Stimulated activated CD8-positive, alpha-beta memory T cell treated with anti-CD3 and anti-CD28 coated beads, Interleukin-7, amount 100 ng/mL, for 48 hours (primary cell): ENCODE results near the gene P4HA3.

Source experiments
- DNase-seq, 2 donors: peaks; one replicate each; pipeline ENCODE4 v3.0.0-alpha.2; 2020; ENCODE audit warnings: low read depth in 1 of 2; ENCODE audit errors: extremely low read depth in 1 of 2

Gene P4HA3

DNA sequence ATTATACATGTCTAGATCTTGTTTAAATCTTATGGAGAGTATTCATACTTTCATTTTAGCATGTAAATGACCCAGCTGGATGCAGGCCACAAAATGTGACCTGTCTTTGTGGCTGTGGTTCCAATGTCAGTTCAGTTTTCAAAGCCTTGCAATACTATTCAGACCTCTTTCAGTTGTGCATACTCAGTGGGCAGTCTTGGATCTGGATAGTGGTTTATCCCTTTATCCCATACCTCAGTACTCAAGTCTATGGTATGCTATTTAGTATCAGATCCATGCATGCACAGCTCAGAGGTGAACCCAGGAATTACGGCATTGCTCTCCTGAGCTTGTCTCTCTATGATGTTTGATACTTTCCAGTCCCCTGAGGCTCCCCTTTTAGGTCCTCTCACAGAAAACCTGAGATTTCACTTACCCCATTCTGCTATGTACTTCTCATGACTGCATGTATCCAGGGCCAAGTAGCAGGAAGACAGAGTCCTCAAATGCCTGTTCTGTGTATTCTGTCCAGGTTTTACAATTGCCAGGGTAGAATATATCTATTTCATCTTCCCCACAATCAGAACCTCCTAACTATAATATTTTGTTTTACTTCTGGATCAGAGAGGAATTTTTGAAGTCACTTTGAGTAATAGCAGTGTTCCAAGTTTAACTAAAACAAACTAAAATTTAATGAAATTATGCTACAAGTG is 6.9 kb upstream of the P4HA3 start:
- DNase-seq = no peak

DNA sequence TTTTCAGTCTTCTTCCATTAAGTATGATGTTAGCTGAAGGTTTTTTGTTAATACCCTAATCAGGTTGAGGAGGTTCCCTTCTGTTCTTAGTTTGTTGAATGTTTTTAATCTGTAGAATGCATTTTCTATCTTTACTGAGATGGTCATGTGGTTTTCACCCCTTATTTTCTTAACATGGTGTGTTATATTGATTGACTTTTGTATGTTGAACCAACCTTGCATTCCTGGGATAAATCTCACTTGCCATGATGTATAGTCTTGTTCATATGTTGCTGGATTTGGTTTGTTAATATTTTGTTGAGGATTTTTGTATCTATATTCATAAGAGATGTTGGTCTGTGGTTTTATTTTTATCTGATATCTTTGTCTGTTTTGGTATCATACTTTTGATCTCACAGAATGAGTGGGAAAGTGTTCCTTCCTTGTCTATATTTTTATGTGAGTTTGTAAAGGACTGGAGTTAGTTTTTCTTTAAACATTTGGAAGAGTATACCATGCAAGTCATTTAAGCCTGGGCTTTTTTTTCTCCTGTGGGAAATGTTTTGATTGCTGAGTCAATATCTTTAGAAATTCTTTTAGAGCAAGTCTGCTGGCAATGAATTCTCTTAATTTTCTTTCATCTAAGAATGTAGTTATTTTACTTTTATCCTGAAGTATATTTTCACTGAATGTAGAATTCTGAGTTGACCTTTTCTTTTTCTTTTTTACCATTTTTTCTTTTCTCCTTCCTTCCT is 5.5 kb upstream of the P4HA3 start:
- no peak for DNase-seq

DNA sequence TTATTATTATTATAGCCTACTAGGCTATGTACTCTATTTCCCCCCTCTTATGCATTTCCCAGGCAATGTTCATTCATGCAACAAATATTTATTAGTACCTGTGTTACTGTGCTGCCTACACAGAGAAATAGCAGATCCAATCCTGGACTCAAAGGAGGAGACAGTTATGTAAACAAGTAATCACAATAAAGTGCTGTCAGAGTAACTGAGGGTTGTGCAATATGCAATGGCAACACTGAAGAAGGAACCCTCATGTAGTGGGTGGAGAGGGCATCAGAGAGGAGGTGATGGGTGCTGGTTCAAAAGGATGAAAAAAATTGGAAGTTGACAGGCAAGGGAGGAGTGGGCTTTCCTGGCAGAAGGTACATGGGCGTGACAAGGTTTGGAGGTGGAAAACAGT is 886 bp upstream of the P4HA3 start:
- no peak for DNase-seq

DNA sequence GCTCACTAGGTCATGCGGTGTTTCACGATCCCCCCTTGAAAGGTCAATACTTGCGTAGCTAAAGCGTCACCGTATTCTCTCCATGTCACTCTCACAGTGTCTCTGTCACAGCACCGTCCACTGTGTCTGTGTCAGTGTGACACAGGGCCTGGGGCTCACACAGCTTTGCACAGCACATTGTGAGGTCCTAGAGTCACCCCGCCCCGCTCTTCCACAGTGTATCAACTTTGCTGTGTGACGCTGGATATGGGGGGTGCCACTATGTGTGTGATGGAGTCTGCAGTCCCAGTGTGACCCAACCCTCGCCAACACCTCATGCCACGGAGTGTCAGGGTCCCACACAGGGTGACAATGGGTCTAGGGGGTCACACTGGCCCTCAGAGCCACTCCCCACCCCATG is 583 bp downstream of the P4HA3 start:
- no peak for DNase-seq

DNA sequence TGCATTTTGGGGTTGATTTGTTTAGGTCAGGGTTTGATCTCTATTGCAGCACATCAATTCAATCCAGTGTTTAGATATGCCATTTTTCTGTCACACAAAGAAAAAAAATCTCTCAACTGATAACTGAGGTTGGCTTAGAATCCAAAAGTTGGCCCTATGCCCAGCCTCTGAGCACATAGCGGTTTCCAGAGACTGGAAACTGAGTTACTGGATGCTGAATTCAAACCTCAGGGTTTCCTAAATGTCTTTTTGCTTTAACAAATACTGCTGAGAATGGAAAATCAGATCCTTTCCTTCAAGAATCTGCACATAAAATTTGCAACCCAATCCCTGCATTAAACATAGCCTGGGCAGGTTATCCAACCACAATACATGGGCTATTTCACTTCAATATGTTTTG is 4.0 kb downstream of the P4HA3 start:
- no peak for DNase-seq

DNA sequence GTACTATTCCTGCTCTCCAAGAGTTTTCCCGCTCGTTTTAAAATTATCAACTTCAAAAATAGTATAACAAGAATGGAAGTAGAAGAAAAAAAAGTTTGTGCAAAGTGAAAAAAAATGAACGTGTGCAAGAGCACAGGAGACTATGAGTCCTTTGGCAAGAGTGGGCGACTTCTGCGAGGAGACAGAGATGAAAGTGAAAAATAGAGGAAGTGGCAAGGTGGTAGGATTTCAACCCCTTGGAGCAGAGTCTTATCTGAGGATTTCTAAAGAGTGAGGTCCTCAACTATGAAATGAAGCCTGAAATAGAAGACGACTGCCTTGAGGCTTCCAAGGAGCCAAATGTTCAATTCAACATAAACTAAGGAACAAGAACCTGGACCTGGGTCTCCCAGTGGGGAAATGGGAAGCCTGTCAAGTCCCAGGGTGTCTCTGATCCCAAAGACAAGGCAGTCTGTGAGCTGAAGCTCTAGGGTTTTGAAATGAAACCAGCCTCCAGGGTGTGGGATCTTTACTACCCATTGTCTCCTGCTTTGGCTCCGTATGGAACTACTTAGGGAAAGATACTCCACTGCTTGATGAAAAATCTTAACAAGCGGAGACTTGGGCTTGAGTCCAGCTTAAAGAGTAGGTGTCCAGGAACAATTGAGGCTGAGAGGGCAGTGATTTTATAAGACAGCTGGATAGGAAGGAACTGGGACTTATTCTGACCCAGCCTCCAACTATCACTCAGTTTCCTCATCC is 4.8 kb downstream of the P4HA3 start:
- DNase-seq = no peak

DNA sequence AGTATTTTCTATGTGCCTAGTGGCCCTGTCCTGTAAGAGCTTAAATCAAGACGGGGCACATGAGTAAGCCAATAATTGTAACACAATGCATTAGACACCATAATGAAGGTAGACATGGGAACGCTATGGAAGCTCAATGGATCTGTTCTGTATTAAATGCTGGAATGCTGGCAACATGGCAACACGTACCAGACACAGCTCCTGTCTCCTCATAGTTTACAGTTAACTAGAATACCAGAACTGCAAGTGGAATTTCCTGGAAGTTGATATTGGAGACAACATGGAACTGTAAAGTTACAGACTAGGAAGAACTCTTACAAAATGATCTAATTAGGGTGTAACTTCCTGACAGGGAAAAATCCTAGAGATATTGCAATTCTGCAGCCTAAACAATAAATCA is 12.4 kb downstream of the P4HA3 start:
- no peak for DNase-seq

DNA sequence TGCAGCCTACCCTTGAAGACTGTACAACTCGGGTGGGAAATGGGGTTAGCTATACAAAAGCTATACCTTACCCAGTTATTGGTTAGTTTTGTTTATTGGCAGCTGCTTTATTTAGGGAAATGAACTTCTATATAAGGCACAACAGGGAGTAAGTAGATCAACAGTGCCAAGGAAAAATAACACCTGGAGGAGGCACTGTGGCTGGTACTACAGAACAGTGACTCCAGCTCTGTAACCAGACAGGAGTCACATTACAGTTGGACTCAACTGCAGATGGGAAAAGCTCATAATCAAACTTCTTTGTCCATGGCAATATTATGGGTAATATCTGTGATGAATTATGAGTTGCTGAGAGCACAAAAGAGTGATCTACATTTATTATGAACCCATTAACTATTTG is 14.0 kb downstream of the P4HA3 start:
- DNase-seq = no peak

DNA sequence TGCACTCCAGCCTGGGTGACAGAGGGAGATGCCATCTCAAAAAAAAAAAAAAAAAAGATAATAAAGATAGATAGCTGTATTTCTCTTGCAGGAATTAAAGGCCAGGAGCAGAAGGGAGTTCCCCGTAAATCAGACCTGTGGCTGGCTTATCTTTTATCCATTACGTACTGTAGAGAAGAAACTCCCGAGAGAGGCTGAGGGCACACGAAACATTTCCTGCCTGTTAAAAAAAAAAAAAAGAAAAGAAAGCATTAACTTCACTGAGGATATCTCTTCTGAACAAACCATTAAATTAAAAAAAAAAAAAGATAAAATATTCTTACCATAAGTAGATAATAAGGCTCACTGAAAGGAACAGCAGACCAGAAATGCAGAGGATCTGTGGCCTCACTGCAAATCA is 22.5 kb downstream of the P4HA3 start:
- DNase-seq = no peak

DNA sequence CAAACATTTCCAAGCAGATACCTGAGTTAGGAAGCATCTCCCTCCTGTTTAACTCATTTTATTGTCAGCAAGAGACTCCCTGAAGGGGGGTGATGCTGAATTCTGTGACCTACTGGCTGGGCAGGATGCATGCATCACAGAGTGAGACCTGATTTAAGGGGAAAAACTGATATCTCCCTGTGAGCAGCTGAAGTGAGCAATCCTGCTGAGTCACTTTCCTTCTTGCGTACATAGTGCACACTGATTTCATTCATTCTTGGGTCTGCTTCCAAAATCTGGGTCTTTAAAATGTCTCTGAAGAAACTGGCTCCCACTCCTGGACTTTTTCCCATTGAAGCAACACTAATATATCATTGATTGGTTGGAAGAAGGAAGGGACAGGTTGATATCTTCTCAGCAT is 23.3 kb downstream of the P4HA3 start:
- no peak for DNase-seq

DNA sequence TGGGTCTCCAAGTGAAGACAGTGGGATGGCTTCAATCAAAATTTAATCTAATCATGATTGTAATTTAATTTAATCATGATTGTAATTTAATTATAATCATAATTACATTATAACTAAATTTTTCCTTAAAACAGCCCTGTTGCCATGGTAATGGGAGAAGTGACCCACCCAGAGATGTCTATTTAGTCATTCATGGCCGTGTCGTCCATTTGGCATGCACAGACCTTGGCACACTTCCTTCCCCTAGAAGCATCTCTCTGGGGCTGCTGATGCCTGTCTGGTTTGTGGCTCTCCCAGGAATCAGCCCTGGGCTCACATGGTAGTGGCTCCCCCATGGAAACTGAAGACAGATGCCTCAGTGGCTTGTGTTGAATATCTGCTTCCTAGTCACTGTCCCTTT is 27.0 kb downstream of the P4HA3 start:
- DNase-seq = no peak

DNA sequence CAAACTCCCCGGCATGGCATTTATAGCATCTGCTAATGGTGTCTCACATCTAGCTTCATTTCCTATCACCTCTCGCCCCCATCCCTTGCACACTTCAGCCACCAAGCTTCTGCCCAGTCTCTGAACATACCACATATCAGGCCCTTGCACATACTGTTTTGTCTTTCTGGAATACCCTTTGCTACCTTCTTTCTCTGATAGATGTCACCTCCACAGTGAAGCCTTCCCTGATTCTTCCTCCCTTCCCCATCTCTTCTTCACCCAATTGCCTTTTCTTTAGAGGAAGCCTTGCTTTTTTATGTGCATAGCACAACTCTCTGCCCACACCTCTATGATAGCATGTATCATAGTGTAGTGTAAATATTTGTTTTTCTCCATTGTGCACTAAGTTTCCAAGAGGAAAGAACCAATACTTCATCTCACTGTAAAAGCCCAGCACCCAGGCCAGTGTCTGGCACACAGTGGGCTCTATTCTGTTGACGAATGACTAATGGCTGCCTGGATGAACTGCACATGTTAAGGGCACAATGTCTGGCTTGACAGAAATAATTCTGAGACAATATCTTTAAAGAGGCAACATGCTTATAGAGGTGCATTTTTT is 27.8 kb downstream of the P4HA3 start:
- no peak for DNase-seq

DNA sequence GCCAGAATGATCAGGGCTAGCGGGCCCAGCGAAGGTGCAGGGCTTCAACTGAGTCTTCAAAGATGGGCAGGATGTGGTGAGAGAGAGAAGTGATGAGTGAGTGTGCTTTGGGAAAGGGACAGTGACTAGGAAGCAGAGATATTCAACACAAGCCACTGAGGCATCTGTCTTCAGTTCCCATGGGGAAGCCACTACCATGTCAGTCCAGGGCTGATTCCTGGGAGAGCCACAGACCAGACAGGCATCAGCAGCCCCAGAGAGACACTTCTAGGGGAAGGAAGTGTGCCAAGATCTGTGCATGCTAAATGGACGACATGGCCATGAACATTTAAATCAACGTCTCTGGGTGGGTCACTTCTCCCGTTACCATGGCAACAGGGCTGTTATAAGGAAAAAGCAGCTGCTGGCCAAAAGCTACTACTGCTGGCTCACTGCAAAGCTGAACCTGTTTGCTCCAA is 28.5 kb downstream of the P4HA3 start:
- no peak for DNase-seq

DNA sequence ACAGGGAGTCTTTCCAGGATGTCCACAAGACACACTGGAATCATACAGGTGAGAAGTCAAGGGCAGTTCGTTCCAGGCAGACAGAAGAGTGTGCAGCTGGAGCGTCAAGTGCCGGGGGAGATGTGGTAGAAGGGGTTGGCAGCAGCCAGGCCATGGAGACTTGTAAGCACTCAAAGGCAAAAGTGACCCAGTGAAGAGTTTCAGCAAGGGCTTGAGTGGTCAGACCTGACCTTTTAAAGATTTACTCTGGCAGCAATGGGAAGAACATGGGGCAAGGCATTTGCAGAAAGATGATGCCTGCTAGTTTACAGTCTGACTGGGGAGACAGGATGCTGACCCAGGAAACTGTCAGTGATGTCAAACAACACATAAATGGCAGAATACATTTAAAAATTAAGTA is 29.0 kb downstream of the P4HA3 start:
- DNase-seq = no peak

DNA sequence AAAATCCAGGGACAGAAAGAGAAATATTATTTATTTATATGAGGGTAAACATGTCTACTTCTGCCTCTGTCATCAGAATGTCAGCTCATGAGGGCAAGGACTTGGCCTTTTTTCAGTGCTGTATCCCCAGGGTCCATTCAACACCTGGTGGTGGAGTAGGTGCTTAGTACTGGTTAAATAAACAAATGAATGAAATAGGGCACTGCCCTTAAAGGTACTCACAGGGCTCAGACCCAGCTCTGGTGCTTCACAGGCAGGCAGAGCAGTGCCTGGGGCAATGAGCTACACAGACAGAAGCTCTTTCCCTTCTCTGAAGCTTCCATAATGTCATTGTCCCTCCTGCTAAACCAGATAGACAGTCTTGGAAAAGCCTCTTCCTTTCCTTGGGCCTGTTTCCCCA is 30.9 kb downstream of the P4HA3 start:
- no peak for DNase-seq

DNA sequence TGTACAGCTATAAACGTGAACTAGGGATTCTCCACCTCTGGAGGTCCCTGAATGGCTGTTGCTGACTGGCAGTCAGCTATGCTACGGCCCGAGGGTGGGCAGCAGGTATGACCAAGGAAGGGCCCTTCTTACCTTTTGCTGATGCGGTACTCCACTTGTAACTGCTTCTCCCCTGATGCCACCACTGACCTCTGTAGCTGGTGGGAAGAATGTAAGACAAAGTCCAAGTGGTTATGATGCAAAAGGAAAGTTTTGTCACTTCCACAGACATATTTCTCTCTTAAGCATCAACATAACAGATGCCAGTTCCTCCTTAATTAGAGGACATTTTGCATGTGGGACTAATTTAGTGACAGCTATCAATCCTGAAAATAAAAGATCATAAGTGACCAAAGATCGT is 32.2 kb downstream of the P4HA3 start:
- no peak for DNase-seq

DNA sequence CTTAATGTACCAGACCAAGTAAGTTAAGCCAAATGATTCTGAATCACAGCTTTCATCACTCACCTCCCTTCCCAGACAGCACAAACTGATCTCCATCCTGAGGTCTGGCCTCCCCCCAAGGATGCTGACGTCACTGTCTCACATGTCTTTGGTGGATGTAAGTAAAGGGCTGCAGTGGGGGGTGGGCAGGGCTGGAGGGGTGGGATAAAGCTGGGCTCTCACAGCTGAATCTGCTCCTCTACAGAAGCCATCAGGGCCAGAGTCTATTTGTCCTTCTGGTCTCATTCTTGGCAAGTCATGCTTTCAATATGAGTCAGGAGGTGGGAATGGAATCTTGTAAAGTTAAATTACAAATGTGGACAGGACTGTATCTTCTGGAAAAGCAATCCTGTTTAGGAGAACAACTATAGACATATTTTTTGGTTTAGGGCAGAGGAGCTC is 32.7 kb downstream of the P4HA3 start:
- no peak for DNase-seq

DNA sequence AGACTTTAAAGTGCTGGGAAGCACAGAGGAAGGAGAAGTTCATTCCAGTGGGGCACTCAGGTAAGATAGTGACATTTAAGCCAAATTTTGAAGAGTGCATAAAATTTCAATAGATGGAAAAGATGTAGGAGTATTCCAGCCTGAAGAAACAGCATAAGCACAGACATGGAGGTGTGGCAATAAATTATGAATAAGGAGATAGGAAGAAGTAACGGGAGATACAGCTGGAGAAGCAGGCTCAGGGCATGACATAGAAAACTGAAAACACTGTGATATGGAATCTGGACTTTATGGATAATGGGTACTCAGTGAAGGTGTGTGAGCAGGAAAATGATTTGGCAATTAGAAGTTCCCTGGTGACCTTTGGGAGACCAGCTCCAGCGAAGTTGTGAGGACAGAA is 33.3 kb downstream of the P4HA3 start:
- DNase-seq = no peak

DNA sequence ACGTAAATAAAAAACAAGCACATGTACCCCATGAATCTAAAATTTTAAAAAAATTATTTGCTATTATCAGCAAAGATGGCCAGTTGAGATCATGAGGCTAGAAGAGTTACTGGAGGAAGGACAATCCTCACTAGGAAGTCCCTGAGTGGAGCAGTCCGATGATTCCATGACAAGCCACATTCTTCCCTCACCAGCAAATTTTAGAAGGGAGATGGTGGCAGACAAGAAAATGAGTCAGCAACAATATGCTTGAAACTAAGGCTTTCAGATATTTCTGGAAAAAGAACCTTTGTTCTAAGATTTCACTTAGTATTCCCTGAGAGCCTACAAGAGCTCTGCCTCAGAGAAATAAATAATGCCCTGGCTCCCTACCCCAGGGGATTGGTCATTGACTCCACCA is 34.9 kb downstream of the P4HA3 start:
- no peak for DNase-seq

DNA sequence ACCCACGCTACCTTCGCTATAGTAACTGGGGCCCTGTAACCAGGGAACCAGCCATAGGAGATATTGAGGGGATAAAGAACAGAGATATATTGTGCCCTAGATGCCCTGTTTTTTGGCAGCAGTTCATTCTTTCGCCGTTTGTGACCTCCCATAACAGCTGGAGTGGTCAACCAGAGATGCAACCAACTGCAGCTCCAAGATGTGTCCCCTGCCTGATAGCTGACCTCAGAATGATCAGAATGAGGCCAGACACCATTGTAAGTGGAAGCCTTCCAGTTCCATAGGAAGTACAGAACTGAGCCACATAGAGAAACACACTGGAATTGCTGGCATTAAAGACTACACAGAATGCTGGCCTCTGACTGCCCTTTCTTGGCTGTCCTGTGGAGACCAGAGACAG is 39.2 kb downstream of the P4HA3 start:
- DNase-seq = no peak

DNA sequence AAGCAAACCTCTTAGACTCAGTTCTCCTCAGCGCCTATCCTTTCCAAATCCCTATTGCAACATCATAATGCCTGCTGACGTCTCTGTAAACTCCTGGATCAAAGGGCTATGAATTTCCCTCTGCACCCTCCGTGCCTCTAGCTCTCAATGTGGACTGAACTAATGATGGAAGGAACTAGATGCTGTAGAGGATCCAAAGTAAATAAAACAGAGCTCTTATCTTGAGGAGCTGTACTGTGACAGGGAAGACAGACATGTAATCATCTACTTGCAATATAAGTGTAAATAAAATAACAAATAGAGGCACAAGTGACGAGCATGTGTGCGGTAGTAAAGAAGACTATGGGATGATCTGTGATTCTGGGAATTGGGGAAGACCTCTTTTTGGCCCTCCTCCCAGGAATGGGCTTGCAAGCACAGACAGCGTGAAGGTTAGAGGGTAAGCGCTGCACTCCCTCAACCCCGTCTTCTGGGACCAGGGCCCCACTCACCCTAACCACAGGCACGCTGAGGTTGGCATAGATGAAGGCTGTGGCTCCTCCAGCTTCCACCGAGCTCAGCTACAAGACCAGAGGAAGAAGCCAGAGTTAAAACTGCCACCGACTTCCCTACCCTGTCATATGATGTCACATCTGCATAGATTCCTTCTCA is 42.2 kb downstream of the P4HA3 start:
- DNase-seq = no peak
